Measurements from ENCODE around the gene CNGA2.

Gene CNGA2

DNA sequence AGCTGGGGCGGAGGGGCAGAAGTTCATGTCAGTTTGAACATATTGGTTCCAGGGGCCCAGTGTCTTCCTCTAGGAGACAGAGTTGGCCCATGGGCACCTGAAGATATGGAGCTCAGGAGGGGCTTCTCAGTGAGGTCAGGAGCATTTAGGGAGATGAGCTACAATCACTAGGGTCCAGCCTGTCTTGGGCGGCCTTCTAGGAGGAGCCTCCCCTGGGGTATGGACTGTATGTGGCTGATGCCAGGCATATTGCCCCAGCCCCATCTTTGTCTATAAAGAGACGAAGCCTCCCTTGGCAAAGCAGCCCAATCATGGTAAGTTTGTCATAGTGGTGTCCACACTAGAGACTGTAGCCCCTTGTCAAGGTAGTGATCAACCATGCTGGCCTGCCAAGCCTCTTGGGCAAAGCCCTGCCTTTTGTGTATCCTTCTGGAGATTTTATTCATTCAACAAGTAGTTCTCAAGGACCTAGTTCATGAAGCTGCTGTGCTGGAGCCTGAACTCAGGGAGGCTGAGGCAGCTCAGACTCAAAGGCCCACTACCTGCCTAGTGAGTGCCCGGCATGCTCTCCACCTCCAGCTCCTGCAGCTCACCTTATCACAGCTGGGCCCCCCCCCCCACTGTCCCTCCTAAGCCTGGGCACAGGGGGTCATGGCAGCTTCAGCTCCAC is 5.4 kb upstream of the CNGA2 start:
- no peak overlapping the region for H3K27ac ChIP-seq (ENCODE audit: low read length)
- no peak overlapping the region for H3K4me3 ChIP-seq (ENCODE audit: low read length in 2 of 2)
- no peaks in the 10 kb centered on the region for H3K36me3 ChIP-seq (ENCODE audit: control insufficient read depth in 2 of 2, insufficient read depth in 2 of 2, low read length in 2 of 2)
- H3K27me3 ChIP-seq (ENCODE audit: control insufficient read depth in 1 of 2, insufficient read depth in 2 of 2, low read length in 2 of 2): peaks cover 0 to 18% of the 10 kb centered on the region in 2 donors
- no peaks in the 10 kb centered on the region for H3K4me1 ChIP-seq (ENCODE audit: control insufficient read depth, insufficient read depth, low read length)
- H3K9me3 ChIP-seq (ENCODE audit: control insufficient read depth in 2 of 2, low read length in 2 of 2): no peaks in the 10 kb centered on the region
- no peak overlapping the region for H3K9ac ChIP-seq (ENCODE audit: low read length in 2 of 2)

DNA sequence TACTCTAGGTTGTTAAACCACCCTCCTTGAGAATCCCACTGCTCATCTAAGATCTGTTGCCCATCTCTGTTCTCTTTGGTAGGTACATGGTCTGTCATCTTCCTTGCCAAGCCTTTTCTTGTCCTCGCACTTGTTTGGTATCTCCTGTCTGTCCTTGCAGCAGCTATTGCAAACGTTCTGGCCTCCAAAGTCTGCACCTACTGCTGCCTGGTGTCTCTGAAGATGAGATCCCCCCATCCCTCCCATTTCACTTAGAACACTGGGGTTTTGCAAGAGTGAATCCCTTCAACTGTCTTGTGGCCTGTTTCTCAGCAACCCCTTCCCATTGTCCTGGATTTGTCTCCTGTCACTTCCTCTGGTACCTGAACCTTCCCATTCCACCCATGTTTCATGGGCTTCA is 673 bp downstream of the CNGA2 start:
- Histone ChIP-seq H3K27ac (ENCODE audit: low read length) (no peak overlapping the region), H3K27me3 (ENCODE audit: control insufficient read depth in 1 of 2, insufficient read depth in 2 of 2, low read length in 2 of 2) (peaks cover 0 to 19% of the 10 kb centered on the region in 2 donors), H3K4me1 (ENCODE audit: control insufficient read depth, insufficient read depth, low read length) (no peaks in the 10 kb centered on the region), H3K36me3 (ENCODE audit: control insufficient read depth in 2 of 2, insufficient read depth in 2 of 2, low read length in 2 of 2) (no peaks in the 10 kb centered on the region), H3K9ac (ENCODE audit: low read length in 2 of 2) (no peak overlapping the region), H3K9me3 (ENCODE audit: control insufficient read depth in 2 of 2, low read length in 2 of 2) (no peaks in the 10 kb centered on the region), H3K4me3 (ENCODE audit: low read length in 2 of 2) (no peak overlapping the region)

DNA sequence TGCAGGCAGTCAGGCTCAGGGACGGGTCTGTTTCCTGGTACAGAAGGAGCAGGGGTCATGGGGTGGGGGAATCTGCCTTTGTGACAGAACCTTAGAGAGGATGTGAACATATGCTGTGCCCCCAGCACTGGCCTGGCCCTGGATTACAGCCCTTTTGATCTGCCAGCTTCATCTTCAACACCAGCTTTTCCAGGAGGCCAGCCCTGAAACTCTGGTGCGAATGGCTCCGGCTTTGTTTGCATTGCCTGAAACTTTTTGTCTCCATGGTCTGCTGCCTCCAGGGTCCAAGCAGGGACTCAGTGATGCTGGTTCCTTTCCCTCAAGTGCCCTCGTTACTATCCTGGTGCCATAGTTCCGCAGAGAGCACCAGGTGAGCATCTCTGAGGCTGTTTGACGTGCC is 2.1 kb downstream of the CNGA2 start:
- H3K27me3 ChIP-seq (ENCODE audit: control insufficient read depth in 1 of 2, insufficient read depth in 2 of 2, low read length in 2 of 2): peaks cover 0 to 21% of the 10 kb centered on the region in 2 donors
- H3K4me1 ChIP-seq (ENCODE audit: control insufficient read depth, insufficient read depth, low read length): no peaks in the 10 kb centered on the region
- no peak overlapping the region for H3K4me3 ChIP-seq (ENCODE audit: low read length in 2 of 2)

DNA sequence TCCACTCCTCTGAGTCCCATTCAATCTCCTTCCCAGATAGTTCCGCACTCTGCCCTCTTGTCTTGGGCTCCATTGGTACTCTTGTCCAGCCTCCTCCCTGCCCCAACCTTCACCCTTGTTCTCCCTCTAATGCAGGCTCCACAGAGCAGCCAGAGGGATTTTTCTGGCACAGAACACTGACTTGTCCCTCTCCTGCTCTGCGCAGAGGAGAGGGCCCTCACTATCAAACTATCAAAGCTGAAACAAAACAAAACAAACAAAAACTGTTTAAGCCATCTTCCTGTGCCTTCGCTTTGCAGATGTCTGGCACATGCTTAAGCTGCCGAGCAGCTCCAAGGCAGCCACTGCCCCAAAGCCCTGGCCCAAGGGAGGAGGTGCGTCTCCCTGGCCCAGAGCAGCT is 2.9 kb downstream of the CNGA2 start:
- no peak overlapping the region for H3K4me3 ChIP-seq (ENCODE audit: low read length in 2 of 2)
- H3K9me3 ChIP-seq (ENCODE audit: control insufficient read depth in 2 of 2, low read length in 2 of 2): no peaks in the 10 kb centered on the region
- H3K27ac ChIP-seq (ENCODE audit: low read length): no peak overlapping the region
- peaks cover 0 to 17% of the 10 kb centered on the region in 2 donors for H3K27me3 ChIP-seq (ENCODE audit: control insufficient read depth in 1 of 2, insufficient read depth in 2 of 2, low read length in 2 of 2)
- H3K4me1 ChIP-seq (ENCODE audit: control insufficient read depth, insufficient read depth, low read length): no peaks in the 10 kb centered on the region
- no peaks in the 10 kb centered on the region for H3K36me3 ChIP-seq (ENCODE audit: control insufficient read depth in 2 of 2, insufficient read depth in 2 of 2, low read length in 2 of 2)
- no peak overlapping the region for H3K9ac ChIP-seq (ENCODE audit: low read length in 2 of 2)

More for the DNA sequence above, 2.1 kb downstream of the CNGA2 start:
- Histone ChIP-seq H3K27ac (ENCODE audit: low read length) (no peak overlapping the region), H3K9ac (ENCODE audit: low read length in 2 of 2) (no peak overlapping the region), H3K9me3 (ENCODE audit: control insufficient read depth in 2 of 2, low read length in 2 of 2) (no peaks in the 10 kb centered on the region), H3K36me3 (ENCODE audit: control insufficient read depth in 2 of 2, insufficient read depth in 2 of 2, low read length in 2 of 2) (no peaks in the 10 kb centered on the region)

DNA sequence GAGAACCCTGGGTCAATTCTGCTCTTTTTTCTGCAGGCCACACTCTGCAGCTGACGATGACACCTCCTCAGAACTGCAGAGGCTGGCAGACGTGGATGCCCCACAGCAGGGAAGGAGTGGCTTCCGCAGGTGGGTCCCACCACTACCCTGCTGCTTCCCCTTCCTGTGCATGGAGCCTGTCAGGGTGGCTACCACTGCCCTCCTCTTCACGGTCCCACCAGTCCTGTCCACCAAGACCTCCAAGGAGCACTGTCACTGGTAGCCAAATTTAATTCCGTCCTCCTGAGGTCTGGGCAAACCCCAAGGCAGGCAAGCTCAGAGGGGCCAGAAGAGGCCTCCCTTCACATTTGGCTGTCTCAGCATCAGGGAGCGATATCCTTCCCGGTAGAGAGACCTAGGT is 4.2 kb downstream of the CNGA2 start:
- H3K4me1 ChIP-seq (ENCODE audit: control insufficient read depth, insufficient read depth, low read length): no peaks in the 10 kb centered on the region
- no peaks in the 10 kb centered on the region for H3K9me3 ChIP-seq (ENCODE audit: control insufficient read depth in 2 of 2, low read length in 2 of 2)
- H3K27me3 ChIP-seq (ENCODE audit: control insufficient read depth in 1 of 2, insufficient read depth in 2 of 2, low read length in 2 of 2): peaks cover 0 to 17% of the 10 kb centered on the region in 2 donors
- H3K4me3 ChIP-seq (ENCODE audit: low read length in 2 of 2): no peak overlapping the region
- H3K36me3 ChIP-seq (ENCODE audit: control insufficient read depth in 2 of 2, insufficient read depth in 2 of 2, low read length in 2 of 2): no peaks in the 10 kb centered on the region
- no peak overlapping the region for H3K27ac ChIP-seq (ENCODE audit: low read length)
- H3K9ac ChIP-seq (ENCODE audit: low read length in 2 of 2): no peak overlapping the region

DNA sequence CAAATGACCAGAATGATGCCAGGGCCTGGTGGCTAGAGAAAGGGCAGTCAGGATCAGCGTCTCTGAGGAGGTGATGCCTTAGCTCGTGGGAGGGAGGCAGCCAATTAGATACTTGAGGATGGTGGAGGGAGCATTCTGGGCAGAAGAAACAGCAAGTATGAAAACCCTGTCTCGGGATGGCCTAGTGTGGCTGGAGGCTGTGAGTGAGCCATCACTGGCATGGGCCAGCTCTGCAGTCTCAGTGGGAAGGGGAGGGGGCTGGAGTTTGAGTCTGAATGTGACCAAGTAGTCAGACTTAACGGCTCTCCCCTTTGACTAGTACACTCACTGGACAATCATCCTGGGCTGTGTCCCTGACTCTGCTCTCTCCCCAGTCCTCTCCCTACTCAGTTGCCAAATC is 7.1 kb downstream of the CNGA2 start:
- Histone ChIP-seq H3K27ac (ENCODE audit: low read length) (no peak overlapping the region), H3K27me3 (ENCODE audit: control insufficient read depth in 1 of 2, insufficient read depth in 2 of 2, low read length in 2 of 2) (peaks cover 0 to 18% of the 10 kb centered on the region in 2 donors), H3K4me1 (ENCODE audit: control insufficient read depth, insufficient read depth, low read length) (no peaks in the 10 kb centered on the region)

DNA sequence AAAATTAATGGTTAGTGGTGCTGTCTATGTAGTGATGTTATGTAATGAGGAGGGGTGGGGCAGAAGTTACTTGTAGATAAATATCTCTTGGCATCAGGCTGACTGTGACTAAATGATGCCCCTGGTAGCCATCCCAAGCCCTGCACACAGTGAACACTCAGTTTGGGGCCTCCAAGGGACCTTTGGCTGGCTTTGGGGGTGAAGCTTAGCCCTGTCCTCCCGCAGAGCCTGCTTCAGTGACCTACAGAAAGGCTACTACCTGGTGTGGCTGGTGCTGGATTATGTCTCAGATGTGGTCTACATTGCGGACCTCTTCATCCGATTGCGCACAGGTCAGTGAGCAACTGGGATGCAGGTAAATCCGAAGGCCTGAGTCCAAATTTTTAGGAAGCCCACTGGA is 7.8 kb downstream of the CNGA2 start:
- peaks cover 0 to 17% of the 10 kb centered on the region in 2 donors for H3K27me3 ChIP-seq (ENCODE audit: control insufficient read depth in 1 of 2, insufficient read depth in 2 of 2, low read length in 2 of 2)
- H3K9me3 ChIP-seq (ENCODE audit: control insufficient read depth in 2 of 2, low read length in 2 of 2): no peaks in the 10 kb centered on the region
- H3K4me1 ChIP-seq (ENCODE audit: control insufficient read depth, insufficient read depth, low read length): no peaks in the 10 kb centered on the region
- H3K27ac ChIP-seq (ENCODE audit: low read length): no peak overlapping the region
- H3K36me3 ChIP-seq (ENCODE audit: control insufficient read depth in 2 of 2, insufficient read depth in 2 of 2, low read length in 2 of 2): no peaks in the 10 kb centered on the region
- H3K4me3 ChIP-seq (ENCODE audit: low read length in 2 of 2): no peak overlapping the region
- H3K9ac ChIP-seq (ENCODE audit: low read length in 2 of 2): no peak overlapping the region

More for the DNA sequence above, 7.1 kb downstream of the CNGA2 start:
- Histone ChIP-seq H3K9me3 (ENCODE audit: control insufficient read depth in 2 of 2, low read length in 2 of 2) (no peaks in the 10 kb centered on the region), H3K36me3 (ENCODE audit: control insufficient read depth in 2 of 2, insufficient read depth in 2 of 2, low read length in 2 of 2) (no peaks in the 10 kb centered on the region), H3K9ac (ENCODE audit: low read length in 2 of 2) (no peak overlapping the region), H3K4me3 (ENCODE audit: low read length in 2 of 2) (no peak overlapping the region)

DNA sequence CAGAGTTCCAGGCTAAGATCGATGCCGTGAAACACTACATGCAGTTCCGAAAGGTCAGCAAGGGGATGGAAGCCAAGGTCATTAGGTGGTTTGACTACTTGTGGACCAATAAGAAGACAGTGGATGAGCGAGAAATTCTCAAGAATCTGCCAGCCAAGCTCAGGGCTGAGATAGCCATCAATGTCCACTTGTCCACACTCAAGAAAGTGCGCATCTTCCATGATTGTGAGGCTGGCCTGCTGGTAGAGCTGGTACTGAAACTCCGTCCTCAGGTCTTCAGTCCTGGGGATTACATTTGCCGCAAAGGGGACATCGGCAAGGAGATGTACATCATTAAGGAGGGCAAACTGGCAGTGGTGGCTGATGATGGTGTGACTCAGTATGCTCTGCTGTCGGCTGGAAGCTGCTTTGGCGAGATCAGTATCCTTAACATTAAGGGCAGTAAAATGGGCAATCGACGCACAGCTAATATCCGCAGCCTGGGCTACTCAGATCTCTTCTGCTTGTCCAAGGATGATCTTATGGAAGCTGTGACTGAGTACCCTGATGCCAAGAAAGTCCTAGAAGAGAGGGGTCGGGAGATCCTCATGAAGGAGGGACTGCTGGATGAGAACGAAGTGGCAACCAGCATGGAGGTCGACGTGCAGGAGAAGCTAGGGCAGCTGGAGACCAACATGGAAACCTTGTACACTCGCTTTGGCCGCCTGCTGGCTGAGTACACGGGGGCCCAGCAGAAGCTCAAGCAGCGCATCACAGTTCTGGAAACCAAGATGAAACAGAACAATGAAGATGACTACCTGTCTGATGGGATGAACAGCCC is 9.3 kb downstream of the CNGA2 start:
- H3K4me1 ChIP-seq (ENCODE audit: control insufficient read depth, insufficient read depth, low read length): no peaks in the 10 kb centered on the region
- H3K9ac ChIP-seq (ENCODE audit: low read length in 2 of 2): no peak overlapping the region
- no peaks in the 10 kb centered on the region for H3K36me3 ChIP-seq (ENCODE audit: control insufficient read depth in 2 of 2, insufficient read depth in 2 of 2, low read length in 2 of 2)
- H3K4me3 ChIP-seq (ENCODE audit: low read length in 2 of 2): no peak overlapping the region
- peaks cover 0 to 16% of the 10 kb centered on the region in 2 donors for H3K27me3 ChIP-seq (ENCODE audit: control insufficient read depth in 1 of 2, insufficient read depth in 2 of 2, low read length in 2 of 2)
- no peaks in the 10 kb centered on the region for H3K9me3 ChIP-seq (ENCODE audit: control insufficient read depth in 2 of 2, low read length in 2 of 2)
- no peak overlapping the region for H3K27ac ChIP-seq (ENCODE audit: low read length)

DNA sequence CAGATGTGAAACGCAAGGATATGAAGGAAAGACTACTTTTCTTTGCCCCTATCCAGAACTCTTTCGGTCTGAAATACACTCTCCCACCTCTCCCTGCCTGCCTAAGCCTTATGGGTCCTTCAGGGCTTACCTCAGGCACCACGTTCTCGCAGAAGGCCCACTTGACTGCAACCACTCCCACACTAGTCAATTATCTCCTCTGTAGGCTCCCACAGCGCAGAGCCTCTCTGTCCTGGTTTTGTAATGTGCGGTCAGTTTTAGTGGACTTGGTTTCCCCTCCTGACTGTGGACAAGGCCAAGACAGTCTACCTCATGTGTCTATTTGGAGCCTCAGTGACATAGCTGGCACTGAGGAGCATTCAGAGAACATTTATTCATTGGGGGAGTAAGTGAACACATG is 11.1 kb downstream of the CNGA2 start:
- Histone ChIP-seq H3K9ac (ENCODE audit: low read length in 2 of 2) (no peak overlapping the region), H3K4me3 (ENCODE audit: low read length in 2 of 2) (no peak overlapping the region), H3K27ac (ENCODE audit: low read length) (no peak overlapping the region), H3K9me3 (ENCODE audit: control insufficient read depth in 2 of 2, low read length in 2 of 2) (no peaks in the 10 kb centered on the region), H3K27me3 (ENCODE audit: control insufficient read depth in 1 of 2, insufficient read depth in 2 of 2, low read length in 2 of 2) (peaks cover 0 to 15% of the 10 kb centered on the region in 2 donors), H3K36me3 (ENCODE audit: control insufficient read depth in 2 of 2, insufficient read depth in 2 of 2, low read length in 2 of 2) (no peaks in the 10 kb centered on the region), H3K4me1 (ENCODE audit: control insufficient read depth, insufficient read depth, low read length) (no peaks in the 10 kb centered on the region)

DNA sequence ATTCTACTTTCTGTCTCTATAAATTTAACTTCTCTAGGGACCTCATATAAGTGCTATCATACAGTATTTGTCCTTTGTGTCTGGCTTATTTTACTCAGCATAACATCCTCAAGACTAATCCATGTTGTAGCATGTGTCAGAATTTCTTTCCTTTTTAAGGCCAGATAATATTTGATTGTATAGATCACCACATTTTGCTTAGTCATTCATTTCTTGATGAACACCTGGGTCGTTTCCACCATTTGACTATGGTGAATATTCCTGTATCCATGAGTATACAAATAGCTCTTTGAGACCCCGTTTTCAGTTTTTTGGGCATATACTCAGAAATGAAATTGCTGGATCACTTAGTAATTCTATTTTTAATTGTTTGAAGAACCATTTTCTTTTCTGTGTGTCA is 12.0 kb downstream of the CNGA2 start:
- no peaks in the 10 kb centered on the region for H3K36me3 ChIP-seq (ENCODE audit: control insufficient read depth in 2 of 2, insufficient read depth in 2 of 2, low read length in 2 of 2)
- H3K27me3 ChIP-seq (ENCODE audit: control insufficient read depth in 1 of 2, insufficient read depth in 2 of 2, low read length in 2 of 2): peaks cover 0 to 23% of the 10 kb centered on the region in 2 donors
- H3K4me1 ChIP-seq (ENCODE audit: control insufficient read depth, insufficient read depth, low read length): no peaks in the 10 kb centered on the region
- H3K9ac ChIP-seq (ENCODE audit: low read length in 2 of 2): no peak overlapping the region
- H3K4me3 ChIP-seq (ENCODE audit: low read length in 2 of 2): no peak overlapping the region
- no peaks in the 10 kb centered on the region for H3K9me3 ChIP-seq (ENCODE audit: control insufficient read depth in 2 of 2, low read length in 2 of 2)
- H3K27ac ChIP-seq (ENCODE audit: low read length): no peak overlapping the region

DNA sequence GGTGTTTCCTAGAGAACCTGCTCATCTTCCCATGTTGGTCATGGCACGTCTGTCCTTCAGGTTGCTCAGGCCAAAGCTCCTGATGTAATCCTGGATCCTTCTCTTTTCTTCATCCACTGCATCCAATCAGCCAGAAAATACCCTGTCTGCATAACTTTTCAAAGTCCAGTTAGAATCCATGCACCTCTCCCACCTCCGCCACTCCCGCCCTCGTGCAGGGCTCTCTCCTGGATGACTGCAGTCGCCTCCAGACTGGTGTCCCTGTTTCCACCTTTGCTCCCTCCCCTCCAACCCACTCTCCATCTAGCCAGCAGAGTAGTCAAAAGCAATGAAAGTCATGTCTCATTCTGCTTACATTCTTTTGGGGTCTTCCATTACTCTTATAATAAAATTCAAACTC is 16.0 kb downstream of the CNGA2 start:
- peaks cover 0 to 28% of the 10 kb centered on the region in 2 donors for H3K27me3 ChIP-seq (ENCODE audit: control insufficient read depth in 1 of 2, insufficient read depth in 2 of 2, low read length in 2 of 2)
- H3K27ac ChIP-seq (ENCODE audit: low read length): no peak overlapping the region
- no peaks in the 10 kb centered on the region for H3K36me3 ChIP-seq (ENCODE audit: control insufficient read depth in 2 of 2, insufficient read depth in 2 of 2, low read length in 2 of 2)
- H3K9me3 ChIP-seq (ENCODE audit: control insufficient read depth in 2 of 2, low read length in 2 of 2): no peaks in the 10 kb centered on the region
- no peaks in the 10 kb centered on the region for H3K4me1 ChIP-seq (ENCODE audit: control insufficient read depth, insufficient read depth, low read length)
- no peak overlapping the region for H3K9ac ChIP-seq (ENCODE audit: low read length in 2 of 2)
- H3K4me3 ChIP-seq (ENCODE audit: low read length in 2 of 2): no peak overlapping the region
